ENCODE measurements around the gene ARPC2.
"Not testable (repeated sequence)": the region's sequence is repeated elsewhere in the genome, so short reads cannot be mapped to it uniquely, and the experiment has no call there.

The ARPC2 gene

GRCh38 chr2:218271487-218271797 is 54.5 kb downstream of the ARPC2 start:
- no peak for DNase-seq (ENCODE audit: low spot score)

GRCh38 chr2:218271865-218272530 is 55.0 kb downstream of the ARPC2 start:
- DNase-seq (ENCODE audit: low spot score) = no peak

DNA sequence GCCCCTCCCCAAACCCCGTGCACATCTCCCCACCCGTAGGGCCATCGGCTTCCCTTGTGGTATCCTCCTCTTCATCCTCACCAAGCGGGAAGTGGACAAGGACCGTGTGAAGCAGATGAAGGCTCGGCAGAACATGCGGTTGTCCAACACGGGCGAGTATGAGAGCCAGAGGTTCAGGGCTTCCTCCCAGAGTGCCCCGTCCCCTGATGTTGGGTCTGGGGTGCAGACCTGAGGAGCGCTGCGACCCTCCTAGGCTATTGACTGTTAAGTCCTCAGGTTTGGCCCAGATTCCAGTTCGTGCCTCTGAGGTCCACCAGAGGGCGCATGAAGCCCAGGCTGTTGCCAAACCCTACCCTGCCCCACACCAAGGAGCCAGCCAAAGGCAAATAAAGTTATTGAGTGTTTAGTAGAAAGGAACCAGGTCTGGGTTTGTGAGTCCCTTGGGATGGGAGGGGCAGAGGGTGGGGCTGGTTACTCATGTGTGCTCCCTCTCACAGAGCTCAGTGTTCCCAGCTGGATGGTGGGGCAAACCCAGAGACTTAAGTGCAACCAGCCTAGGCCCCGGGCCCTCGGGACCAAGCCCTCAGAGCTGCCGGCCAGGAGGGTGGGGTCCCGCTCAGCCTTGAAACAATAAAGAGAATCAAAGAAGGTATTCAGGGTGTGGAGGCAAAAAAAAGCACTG is 55.7 kb downstream of the ARPC2 start:
- peak; percentile 88 for DNase-seq (ENCODE audit: low spot score)

DNA sequence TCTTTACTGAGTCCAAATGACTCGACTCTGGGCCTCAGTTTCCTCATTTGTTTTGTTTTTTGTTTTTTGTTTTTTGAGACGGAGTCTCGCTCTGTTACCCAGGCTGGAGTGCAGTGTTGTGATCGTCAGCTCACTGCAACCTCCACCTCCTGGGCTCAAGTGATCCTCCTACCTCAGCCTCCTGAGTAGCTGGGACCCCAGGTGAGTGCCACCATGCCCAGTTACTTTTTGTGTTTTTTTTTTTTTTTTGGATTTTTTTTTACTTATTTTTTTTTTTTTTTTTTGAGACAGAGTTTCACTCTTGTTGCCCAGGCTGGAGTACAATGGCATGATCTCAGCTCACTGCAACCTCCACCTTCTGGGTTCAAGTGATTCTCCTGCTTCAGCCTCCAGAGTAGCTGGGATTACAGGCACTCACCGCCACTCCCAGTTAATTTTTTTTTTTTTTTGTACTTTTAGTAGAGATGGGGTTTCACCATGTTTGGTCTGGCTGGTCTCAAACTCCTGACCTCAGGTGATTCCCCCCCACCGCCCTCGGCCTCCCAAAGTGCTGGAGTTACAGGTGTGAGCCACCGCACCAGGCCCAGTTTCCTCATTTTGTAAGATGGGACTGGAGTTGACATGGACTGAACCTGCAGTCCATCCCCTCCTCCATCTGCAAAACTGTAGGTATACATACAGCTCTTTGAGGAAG is 56.4 kb downstream of the ARPC2 start:
- not testable (repeated sequence) for DNase-seq (ENCODE audit: low spot score)

DNA sequence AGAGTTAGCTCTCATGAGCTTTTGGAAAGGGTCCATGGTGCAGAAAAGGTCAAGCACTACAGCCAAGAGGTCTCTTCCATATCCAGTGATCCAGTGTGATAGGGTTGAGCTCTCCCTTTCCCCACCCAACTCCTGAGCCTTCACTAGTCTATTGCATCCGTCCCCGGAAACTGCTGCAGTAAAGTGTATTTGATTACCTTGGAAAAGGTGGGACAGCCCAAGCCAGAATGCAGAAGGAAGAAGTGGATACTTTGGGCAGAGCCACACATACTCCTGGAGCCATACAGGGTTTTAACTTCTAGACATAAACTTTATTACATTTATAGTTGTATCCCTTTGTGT is 56.9 kb downstream of the ARPC2 start:
- no peak for DNase-seq (ENCODE audit: low spot score)

DNA sequence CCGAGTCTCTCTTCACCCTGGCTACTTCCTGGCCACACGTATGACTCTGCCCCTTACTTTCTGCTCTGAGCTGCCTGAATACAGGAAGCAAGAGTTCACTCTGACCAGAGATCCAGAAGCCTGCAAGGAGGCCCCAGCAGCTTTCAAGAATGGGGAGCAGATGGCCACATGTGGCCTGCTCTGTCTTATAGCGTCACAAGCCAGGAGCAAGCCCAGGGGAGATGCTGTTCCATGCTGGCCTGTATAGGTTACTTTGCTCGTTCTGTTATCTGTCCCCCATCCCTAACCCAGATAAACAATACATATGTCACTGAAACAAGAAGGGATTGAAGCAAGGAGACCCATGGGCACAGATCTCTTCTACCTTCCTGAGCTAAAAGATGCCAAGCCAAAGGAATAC is 57.6 kb downstream of the ARPC2 start:
- no peak for DNase-seq (ENCODE audit: low spot score)

DNA sequence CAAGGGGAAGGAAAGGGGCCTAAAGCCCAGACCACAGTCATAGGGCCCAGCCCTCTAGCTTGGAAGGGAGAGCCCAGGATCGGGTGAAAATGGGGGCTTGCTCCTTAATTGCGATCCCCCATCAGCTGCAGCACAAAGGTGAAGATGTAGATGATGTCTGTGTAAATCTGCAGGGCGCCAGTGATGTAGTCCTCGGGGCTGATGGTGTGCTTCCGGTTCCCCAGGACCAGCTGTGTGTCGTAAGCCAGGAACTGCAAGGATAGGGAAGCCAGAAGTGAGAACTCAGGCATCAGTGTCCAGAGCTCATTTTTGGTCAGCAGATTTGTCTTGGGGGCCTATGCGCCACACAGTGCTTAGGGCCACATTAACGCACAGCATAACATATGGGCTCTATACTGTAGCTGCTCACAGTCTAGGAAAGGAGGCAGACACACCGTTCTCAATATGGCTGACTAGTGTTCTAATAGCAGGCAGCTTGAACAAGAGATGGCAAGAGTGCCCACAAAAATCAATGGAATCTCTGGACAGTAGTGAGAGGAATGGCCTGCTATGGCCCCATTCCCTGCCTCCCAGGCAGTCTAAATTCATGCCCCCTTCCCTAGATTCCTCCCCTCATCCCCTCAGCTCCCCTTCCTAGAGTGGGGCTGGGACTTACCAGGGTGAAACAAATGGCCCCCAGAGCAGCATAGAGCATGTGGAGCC is 58.5 kb downstream of the ARPC2 start:
- DNase-seq (ENCODE audit: low spot score) = no peak

- DNase-seq (ENCODE audit: low spot score) = no peak
Observed at GRCh38 chr2:218276986-218277755, 60.2 kb downstream of the ARPC2 start.

DNA sequence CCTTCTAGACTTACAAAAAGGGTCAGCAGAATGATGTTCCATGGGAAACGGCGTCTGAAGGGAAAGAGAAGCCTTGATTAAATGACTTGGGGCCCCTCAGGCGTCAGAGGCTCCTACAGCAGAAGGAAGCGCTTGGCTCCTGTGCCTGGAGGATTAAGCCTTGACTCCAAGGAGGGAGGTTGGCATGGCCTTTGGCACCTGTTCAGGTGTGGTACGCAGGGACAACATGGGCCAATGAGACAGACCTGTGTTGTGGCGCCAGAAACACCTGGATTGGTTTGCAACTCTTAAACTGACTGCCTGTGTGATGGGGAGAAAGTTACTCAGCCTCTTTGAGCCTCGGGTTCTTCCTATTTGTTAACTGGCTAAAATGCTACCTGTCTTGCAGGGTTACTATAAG is 60.9 kb downstream of the ARPC2 start:
- DNase-seq (ENCODE audit: low spot score) = no peak

DNA sequence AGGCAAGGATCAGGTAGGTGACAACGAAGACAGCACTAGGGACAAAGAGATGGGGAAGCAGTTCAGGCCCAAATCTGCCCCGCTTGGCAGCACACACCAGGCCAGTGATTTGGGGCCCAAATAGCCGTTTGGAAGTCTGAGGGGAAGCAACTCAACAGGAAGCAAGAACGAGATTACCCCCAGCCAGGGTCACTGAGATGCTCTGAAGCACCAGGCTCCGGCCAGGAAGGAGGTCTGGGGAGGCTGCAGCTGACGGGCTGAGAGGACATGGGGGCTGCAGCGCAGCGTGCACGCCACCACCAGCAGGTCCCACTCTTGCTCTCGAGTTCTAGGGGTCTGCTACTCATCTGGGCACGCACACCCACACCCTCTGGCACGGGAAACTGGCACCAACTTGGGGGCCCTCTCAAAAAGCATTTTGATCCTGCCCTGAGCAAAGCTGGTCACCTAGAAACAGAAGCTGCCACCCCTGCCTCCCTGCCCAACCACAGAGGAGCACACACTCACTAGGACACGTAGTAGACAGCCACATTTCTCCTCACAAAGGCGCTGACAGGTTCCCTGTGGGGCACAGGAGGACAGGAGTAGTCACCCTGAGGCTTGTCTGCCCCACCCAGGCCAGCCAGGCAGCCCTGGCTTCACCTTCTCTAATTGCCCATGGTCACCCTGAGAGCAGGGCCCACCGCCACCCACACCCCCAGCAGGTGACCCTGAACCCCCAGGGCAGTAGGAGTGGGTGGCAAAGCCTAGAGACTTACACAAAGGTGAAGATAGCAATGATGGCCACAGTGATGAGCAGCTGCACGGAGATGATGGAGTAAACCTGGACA is 61.8 kb downstream of the ARPC2 start:
- no peak for DNase-seq (ENCODE audit: low spot score)

GRCh38 chr2:218280260-218280870 is 63.4 kb downstream of the ARPC2 start:
- DNase-seq (ENCODE audit: low spot score) = no peak

DNA sequence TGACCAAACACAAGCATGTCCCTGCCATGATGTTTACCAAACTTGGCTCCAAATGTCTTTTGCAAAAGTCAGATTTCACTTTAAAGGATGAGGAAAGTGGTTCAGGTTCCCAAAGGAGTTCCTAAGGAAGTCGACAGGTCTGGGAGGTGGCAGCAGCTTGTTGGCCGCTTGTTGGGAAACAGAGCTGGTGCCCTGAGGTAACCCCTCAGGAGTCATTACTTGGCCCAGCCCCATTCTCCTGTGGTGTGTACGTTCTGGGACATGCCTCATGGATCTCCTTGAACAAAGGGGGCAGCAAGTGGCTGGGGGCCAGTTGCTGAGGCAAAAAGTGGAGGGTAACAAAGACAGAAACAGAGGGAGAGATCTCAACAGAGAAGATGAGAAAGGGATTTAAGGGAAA is 64.5 kb downstream of the ARPC2 start:
- no peak for DNase-seq (ENCODE audit: low spot score)

DNA sequence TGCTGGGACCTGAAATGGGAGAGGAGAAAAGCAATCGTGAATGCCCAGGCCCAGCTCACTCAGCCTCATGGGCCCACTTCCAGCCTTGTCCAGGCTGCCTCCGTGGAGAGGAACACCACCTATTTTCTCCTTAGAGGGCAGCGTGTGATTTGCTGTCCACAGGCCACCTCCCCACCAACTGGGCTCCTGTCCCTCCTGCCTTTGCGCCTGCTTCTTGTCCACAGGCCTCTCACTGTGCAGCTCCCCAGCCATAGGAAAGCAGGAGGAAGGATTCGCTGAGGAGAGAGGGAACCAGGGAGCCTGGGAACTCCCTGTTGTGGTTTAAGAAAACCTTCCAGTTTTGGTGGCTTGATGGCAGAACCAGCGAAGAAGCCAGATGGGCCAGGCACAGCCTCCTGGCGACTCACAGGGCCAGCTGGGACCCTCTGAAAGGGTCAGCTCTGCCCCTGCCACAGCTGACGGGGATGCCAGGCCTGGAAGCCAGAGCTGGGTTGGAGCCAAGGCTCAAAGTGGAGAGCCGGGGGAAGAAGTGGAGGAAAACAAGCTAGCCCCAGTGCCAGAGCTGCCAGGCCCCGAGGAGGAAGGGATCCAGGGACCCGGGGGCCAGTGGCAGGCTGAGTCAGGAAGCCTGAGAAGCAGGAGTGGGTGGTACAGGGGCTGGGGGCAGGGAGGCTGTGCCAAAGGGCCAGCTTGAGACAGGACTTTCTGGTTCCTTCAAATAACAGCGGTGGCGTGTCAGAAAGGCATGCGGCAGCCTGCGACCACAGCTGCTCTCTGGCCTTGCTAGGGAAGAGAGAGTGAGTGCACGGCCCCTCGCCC is 65.4 kb downstream of the ARPC2 start:
- DNase-seq (ENCODE audit: low spot score) = peak; percentile 75

DNA sequence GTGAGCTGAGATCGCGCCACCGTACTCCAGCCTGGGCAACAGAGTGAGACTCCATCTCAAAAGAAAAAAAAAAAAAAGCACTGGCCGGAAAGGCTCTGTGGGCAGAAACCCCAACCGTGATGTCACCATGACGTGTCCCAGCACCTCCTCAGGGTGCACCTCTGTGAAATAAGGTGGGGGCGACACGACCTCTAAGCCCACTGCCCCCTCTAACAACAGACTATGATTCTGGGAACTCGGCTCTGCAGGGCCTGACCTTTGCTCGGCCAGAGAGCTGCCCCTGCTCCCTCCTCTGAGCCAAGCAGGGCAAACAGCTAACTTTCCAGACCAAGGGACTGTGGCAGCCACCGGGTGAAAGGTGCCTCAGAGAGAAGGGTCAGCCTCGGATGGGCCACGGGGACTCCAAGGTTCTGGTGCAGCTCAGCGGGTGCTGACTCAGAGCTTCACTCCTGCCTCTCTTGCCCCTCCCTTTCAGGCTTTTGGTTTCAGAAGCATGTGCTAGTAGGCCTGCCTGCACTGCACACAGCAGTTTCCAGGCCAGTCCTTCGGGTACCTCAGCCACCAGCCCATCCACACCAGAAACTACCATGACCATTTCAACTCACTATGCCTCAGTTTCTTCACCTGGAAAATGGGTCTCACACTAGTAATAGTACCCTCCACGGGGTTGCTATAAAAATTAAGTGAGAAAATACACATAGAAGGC is 67.3 kb downstream of the ARPC2 start:
- no peak for DNase-seq (ENCODE audit: low spot score)

GRCh38 chr2:218285604-218286003 is 68.6 kb downstream of the ARPC2 start:
- no peak for DNase-seq (ENCODE audit: low spot score)

GRCh38 chr2:218286570-218287459 is 69.8 kb downstream of the ARPC2 start:
- DNase-seq (ENCODE audit: low spot score) = peak; percentile 96

- DNase-seq (ENCODE audit: low spot score) = peak; percentile 22
Observed at GRCh38 chr2:218289639-218290315, 72.8 kb downstream of the ARPC2 start.
